ENCODE results near the gene CHRD. TPM values are rescaled to one million over a fixed set of nuclear protein-coding genes. Genes with fewer than 3 reads are reported as not detected.

The CHRD gene
- total RNA-seq, 1 experiment from 2014 or later, result 1.8 TPM

DNA sequence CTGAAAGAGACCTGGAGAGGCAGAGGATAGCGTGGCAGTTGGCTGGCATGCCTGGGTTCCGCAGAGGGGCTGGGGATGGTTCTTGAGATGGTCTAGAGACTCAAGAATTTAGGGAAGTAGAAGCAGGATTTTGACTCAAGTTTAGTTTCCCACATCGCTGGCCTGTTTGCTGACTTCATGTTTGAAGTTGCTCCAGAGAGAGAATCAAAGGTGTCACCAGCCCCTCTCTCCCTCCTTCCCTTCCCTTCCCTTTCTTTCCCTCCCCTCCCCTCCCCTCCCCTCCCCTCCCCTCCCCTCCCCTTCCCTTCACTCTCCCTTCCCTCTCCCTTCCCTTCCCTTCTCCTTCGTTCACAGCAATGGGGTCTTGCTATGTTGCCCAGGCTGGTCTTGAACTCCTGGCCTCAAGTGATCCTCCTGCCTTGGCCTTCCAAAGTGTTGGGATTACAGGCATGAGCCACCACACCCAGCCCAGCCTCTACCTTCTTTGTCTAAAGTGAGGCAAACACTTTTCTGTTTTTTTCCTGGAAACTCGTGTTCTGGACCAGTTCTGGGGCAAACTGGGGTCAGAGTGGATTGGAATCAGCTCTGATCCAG lies 10.2 kb downstream of the CHRD start:
- Histone ChIP-seq H2AK5ac (ENCODE audit: insufficient read length, low read length) (no peak overlapping the region), H3K9ac (ENCODE audit: extremely low read depth, insufficient read length, low read length) (no peak overlapping the region), H4K20me1 (ENCODE audit: control insufficient read depth, insufficient read depth, insufficient read length) (no peaks in the 10 kb centered on the region), H3K27me3 (ENCODE audit: insufficient read depth, low read length) (no peaks in the 10 kb centered on the region), H3K4me2 (ENCODE audit: insufficient read depth, insufficient read length, low read length) (no peak overlapping the region), H2BK20ac (ENCODE audit: low read depth, low read length, poor library complexity, severe bottlenecking) (no peak overlapping the region), H4K91ac (ENCODE audit: insufficient read length, low read depth, low read length) (no peak overlapping the region), H2BK120ac (ENCODE audit: low read depth, low read length, poor library complexity, severe bottlenecking) (no peak overlapping the region), H3K79me1 (ENCODE audit: insufficient read depth, low read depth, low read length, poor library complexity, severe bottlenecking) (no peaks in the 10 kb centered on the region), H3T11ph (ENCODE audit: low read length) (no peak overlapping the region), H4K5ac (ENCODE audit: insufficient read length, low read depth, low read length) (no peak overlapping the region), H3K14ac (ENCODE audit: insufficient read depth, low read length) (no peak overlapping the region), H4K8ac (replicated peaks; ENCODE audit: insufficient read length, low read depth, low read length) (no peak overlapping the region), H3K4ac (ENCODE audit: low read depth, low read length) (no peak overlapping the region), H3K4me1 (ENCODE audit: insufficient read depth, low read length) (no peaks in the 10 kb centered on the region), H2BK12ac (ENCODE audit: insufficient read length, low read depth, low read length) (no peak overlapping the region), H3K56ac (ENCODE audit: insufficient read length, low read depth, low read length) (no peak overlapping the region), H3K27ac (ENCODE audit: insufficient read length, low read depth, low read length) (no peak overlapping the region), H3K23ac (ENCODE audit: insufficient read length, low read depth, low read length) (no peak overlapping the region), H2BK5ac (ENCODE audit: insufficient read length, low read length) (no peak overlapping the region), H2AFZ (ENCODE audit: low read length) (no peak overlapping the region), H2BK15ac (ENCODE audit: low read depth, low read length) (no peak overlapping the region), H3K18ac (ENCODE audit: insufficient read length, low read depth, low read length) (no peak overlapping the region), H3K9me3 (ENCODE audit: control insufficient read depth, low read depth, low read length) (no peaks in the 10 kb centered on the region), H3K23me2 (ENCODE audit: insufficient read length, low read depth, low read length, poor library complexity, severe bottlenecking) (no peaks in the 10 kb centered on the region), H3K79me2 (ENCODE audit: insufficient read depth, low read length) (no peaks in the 10 kb centered on the region)
- H3K27ac Mint-ChIP-seq, result no peak overlapping the region
- TF ChIP-seq, protein P1, sequence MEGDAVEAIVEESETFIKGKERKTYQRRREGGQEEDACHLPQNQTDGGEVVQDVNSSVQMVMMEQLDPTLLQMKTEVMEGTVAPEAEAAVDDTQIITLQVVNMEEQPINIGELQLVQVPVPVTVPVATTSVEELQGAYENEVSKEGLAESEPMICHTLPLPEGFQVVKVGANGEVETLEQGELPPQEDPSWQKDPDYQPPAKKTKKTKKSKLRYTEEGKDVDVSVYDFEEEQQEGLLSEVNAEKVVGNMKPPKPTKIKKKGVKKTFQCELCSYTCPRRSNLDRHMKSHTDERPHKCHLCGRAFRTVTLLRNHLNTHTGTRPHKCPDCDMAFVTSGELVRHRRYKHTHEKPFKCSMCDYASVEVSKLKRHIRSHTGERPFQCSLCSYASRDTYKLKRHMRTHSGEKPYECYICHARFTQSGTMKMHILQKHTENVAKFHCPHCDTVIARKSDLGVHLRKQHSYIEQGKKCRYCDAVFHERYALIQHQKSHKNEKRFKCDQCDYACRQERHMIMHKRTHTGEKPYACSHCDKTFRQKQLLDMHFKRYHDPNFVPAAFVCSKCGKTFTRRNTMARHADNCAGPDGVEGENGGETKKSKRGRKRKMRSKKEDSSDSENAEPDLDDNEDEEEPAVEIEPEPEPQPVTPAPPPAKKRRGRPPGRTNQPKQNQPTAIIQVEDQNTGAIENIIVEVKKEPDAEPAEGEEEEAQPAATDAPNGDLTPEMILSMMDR (conservative IDR thresholded peaks at IDR 0.05), result no peak
- peaks cover 6 to 7% of the 10 kb centered on the region in 2 experiments; a peak in 3 of 4 replicates for H3K4me1 Mint-ChIP-seq
- no peak for DNase-seq
- no peak overlapping the region for H3K4me3 Mint-ChIP-seq
- peaks cover 20% of the 10 kb centered on the region for H3K27me3 Mint-ChIP-seq (ENCODE audit: low read depth)
- WGBS (ENCODE audit: extremely low coverage, insufficient read length, low lambda C conversion rate), result no CpG with 5 or more reads among the region's 5 CpGs
- H3K9me3 Mint-ChIP-seq, result no peaks in the 10 kb centered on the region; a peak in 1 of 5 replicates
- H3K36me3 Mint-ChIP-seq (ENCODE audit: insufficient read depth in 1 of 3, low read depth in 3 of 3), result no peaks in the 10 kb centered on the region
